ENCODE measurements around the gene PANK2. TPM values are rescaled to one million over a fixed set of nuclear protein-coding genes. Genes with fewer than 3 reads are reported as not detected.
A peak's percentile ranks its signal among the peaks of the same experiment; 100 is the strongest.
"Not testable (repeated sequence)": the region's sequence is repeated elsewhere in the genome, so short reads cannot be mapped to it uniquely, and the experiment has no call there.

PANK2 gene
- total RNA-seq, 1 experiment from 2014 or later: 39.1 TPM

- DNase-seq (ENCODE audit: low spot score): no peak
Measured at GRCh38 chr20:3869839-3870634, 19.1 kb upstream of the PANK2 start.

GRCh38 chr20:3871550-3872265 lies 17.5 kb upstream of the PANK2 start:
- DNase-seq (ENCODE audit: low spot score): no peak

DNA sequence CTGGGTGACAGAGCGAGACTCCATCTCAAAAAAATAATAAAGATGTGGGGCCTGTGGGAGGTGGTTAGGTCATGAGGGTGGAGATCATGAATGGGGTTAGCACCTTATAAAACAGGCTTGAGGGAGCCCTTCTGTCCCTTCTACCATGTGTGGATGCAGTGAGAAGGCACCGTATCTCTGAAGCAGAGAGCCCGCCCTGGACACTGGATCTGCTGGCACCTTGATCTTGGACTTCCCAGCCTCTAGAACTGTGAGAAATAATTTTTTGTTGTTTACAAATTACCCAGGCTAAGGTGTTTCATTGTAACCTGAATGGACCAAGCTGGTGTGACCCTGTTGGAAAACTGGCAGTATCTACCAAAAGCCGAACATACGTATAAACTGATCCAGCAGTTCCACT lies 15.7 kb upstream of the PANK2 start:
- no peak for DNase-seq (ENCODE audit: low spot score)

DNA sequence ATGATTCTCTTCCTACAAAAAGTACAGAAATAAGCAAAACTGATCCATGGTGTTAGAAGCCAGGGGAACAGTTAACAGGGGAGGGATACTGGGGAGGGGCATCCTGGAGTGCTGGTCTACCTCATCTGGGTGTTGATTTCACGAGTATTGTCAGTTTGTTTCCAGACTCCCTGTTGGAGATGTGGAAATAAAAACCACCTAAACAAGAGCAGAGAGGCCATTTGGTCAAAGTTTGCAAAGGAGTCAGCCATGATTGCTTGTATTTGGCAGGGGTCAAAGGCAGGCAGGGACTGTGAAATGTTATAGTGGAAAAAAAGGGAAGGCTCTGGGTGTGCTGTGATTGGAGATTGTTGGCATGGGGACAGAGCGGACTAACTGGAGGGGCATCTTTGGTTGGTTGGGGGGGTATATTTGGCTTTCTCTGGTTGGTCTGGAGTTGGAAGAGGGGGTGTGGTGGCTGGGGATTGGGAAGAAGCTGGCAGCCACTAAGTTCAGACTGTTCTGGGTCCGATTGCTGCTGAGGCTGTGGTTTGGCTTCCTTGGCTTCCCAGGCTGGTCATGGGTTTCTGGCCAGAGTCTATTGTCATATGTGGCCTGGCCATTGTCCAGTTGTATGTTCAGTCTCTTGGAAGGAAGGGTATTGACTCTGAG lies 14.9 kb upstream of the PANK2 start:
- no peak for DNase-seq (ENCODE audit: low spot score)

DNA sequence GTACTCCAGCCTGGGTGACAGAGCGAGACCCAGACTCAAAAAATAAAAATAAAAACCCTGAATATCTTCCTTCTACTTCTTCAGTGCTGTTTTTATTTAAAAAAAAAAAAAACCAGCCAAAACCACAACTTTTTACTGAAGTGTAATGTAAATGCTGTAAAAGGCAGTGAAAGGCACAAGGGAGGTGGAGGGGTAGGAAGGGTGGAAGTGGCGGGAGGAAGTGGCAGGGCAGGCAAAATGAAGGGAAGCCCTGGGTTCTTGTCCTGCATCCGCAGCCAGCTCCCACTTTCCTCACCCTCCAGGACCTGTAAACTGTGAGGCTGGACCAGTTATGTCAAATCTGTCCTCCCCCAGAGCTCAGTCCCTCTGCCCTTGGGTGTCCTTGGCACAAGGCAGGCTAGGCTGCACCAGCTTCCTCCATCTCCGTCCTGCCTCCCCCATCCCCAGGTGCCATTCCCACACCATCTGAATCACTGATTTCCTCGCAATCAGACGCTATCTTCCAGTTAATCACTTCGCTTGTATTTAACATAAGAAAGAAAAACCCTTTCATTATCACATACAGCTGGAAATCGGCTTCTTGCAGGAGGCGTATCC lies 13.7 kb upstream of the PANK2 start:
- DNase-seq (ENCODE audit: low spot score): no peak

DNA sequence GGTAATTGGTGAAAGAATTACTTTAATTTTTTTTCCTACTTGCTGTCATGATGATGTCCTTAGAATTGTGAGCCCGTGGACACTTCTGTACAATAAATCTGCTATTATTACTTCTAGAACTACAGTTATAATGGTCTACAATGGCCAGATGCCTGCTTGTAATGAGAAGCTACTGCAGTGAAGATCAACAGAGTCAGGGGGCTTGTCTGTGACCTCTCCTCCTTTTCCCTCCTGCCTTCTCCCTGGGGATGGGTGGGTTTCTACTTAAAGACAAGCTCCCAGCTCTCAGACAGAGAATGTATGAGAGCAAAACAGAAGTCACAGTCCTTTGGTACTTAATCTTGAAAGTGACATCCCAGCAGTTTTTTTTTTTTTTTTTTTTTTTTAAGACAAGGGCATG lies 13.2 kb upstream of the PANK2 start:
- DNase-seq (ENCODE audit: low spot score): no peak

- DNase-seq (ENCODE audit: low spot score): no peak
Measured at GRCh38 chr20:3876676-3877075, 12.5 kb upstream of the PANK2 start.

- not testable (repeated sequence) for DNase-seq (ENCODE audit: low spot score)
Measured at GRCh38 chr20:3878921-3879274, 10.3 kb upstream of the PANK2 start.

- DNase-seq (ENCODE audit: low spot score): no peak
Measured at GRCh38 chr20:3885715-3886114, 3.5 kb upstream of the PANK2 start.

DNA sequence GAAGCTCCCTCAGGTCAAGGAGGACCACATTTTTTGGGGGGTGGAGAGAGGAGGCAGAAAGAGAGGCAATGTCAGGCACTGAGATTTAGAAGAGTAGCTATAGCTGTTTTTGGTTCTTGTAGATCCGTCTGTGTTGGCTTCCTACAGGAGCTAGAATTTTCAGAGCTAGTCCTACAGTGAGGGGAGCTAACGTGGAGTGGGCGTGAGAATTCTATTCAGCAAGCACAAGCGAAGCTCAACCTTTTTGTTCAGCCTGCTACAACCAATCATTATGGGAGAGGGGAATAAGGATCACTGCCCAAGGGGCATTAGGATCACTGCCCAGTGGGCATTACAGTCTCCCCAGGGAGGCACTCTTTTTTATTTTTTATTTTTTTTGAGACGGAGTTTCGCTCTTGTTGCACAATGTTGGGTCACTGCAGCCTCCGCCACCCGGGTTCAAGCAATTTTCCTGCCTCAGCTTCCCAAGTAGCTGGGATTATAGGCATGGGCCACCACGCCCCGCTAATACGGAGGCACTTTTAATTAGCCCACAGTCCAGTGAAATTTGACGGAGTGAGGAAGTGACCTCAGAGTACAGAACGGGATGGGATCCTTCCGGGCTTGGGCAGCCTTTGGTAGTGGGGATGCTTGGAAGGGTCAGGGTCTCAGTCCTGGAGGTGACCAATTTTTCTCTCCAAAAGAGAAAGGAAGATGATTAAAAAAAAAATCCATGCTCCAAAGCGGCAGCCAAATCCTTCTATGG lies 1.1 kb upstream of the PANK2 start:
- peak; percentile 32 for DNase-seq (ENCODE audit: low spot score)

DNA sequence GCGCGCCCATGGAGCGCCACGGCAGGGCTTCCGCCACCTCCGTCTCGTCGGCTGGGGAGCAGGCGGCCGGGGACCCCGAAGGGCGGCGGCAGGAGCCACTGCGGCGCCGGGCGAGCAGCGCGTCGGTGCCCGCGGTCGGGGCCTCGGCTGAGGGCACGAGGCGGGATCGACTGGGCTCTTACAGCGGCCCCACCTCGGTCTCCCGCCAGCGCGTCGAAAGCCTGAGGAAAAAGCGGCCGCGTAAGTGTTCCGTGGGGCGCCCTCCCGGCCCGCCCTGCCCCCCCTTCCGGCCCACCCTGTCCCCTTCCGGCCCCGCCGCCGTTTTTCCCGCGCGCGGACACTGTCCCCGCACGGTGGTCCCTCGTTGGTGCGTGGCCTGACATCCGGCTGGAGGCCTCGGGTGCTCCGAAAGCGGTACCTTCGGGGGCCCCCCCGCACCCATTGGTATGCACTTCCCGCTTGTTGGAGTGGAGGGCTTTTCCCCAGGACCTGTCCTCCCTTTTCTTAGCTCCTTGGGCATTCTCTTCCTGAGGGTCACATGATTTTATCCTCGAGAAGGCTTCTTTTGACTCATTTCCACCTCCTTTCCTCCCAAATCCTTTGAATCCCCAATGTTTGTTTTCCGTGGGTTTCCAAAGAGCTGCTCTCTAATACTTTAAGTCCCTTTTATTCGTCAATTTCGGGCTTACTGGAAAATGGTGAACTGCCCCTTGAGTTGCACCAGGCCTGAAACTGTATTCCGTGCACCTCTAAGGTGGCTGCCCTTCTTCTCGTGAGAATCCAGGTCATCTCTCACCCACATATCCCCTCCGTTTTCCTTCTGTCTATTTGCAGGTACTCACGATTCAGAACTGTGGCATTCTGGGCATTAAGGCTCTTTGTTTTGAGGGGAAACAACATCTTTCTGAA lies 556 bp downstream of the PANK2 start:
- peak; percentile 38 for DNase-seq (ENCODE audit: low spot score)

- peak; percentile 25 for DNase-seq (ENCODE audit: low spot score)
Measured at GRCh38 chr20:3890398-3890751, 1.2 kb downstream of the PANK2 start.

- DNase-seq (ENCODE audit: low spot score): no peak
Measured at GRCh38 chr20:3890999-3891929, 2.1 kb downstream of the PANK2 start.

DNA sequence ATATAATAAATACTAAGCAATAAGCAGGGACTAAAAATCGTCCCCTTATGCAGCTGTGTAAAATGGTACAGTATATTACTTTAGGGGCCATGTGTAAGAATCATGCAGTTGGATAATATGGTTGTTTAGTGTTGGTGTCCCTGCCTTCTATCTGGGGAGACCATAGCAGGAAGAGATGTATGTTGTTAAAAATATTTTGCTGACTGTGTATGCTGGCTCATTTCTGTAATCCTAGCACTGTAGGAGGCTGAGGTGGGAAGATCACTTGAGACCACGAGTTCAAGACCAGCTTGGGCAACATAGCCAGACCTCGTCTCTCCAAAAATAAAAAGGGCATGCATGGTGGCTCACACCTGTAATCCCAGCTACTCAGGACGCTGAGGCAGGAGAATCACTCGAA lies 5.6 kb downstream of the PANK2 start:
- no peak for DNase-seq (ENCODE audit: low spot score)

- DNase-seq (ENCODE audit: low spot score): no peak
Measured at GRCh38 chr20:3896302-3896701, 7.1 kb downstream of the PANK2 start.

GRCh38 chr20:3896853-3897583 lies 7.8 kb downstream of the PANK2 start:
- DNase-seq (ENCODE audit: low spot score): no peak

GRCh38 chr20:3898181-3898580 lies 9.0 kb downstream of the PANK2 start:
- not testable (repeated sequence) for DNase-seq (ENCODE audit: low spot score)

DNA sequence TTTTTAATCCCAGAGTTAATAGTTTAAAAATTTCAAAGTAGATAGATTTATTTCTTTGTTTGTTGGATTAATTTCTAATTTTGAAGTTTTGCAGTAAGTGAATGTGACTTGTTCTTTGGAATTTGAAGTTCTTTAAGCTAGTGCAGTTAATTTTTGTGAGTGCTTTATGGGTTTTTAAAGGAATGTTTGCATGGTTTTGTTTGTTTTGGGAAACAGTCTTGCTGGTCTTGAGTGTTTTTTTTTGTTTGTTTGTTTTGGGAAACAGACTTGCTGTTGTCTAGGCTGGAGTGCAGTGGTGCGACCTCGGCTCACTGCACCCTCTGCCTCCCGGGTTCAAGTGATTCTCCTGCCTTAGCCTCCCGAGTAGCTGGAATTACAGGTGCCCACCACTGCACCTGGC lies 9.5 kb downstream of the PANK2 start:
- DNase-seq (ENCODE audit: low spot score): no peak

DNA sequence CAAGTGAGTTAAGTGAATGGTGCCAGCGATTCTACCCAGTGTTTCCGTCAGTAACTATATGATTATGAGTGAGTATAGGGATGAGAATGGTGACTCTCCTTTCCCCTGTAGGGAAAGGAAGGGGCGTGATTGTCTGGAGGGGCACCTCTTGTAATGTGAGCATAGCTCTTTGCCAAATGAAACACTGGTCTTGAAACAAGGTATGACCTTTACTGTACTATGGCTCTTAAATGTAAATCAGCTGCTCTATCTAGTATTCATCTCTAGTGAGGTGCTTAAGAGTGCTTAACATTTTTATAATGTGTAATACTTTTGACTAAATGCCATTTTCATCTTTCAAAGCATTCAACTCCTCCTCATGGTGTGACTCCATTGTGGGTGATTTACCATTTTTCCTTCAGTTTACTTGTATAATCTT lies 11.0 kb downstream of the PANK2 start:
- no peak for DNase-seq (ENCODE audit: low spot score)

All from HT-29 (cell line).